ENCODE data around the gene ARHGAP15.

The ARHGAP15 gene

GRCh38 chr2:143776526-143777297 lies 647.5 kb downstream of the ARHGAP15 start:
- DNase-seq (ENCODE audit: low spot score) = no peak

- no peak for DNase-seq (ENCODE audit: low spot score)
These were observed 649.8 kb downstream of the ARHGAP15 start for GRCh38 chr2:143779021-143779420.

GRCh38 chr2:143786026-143786765 lies 657.0 kb downstream of the ARHGAP15 start:
- no peak for DNase-seq (ENCODE audit: low spot score)

- DNase-seq (ENCODE audit: low spot score) = no peak
These were observed 658.5 kb downstream of the ARHGAP15 start for GRCh38 chr2:143787674-143788073.

GRCh38 chr2:143792602-143793001 lies 663.4 kb downstream of the ARHGAP15 start:
- no peak for DNase-seq (ENCODE audit: low spot score)

- no peak for DNase-seq (ENCODE audit: low spot score)
These were observed 664.2 kb downstream of the ARHGAP15 start for GRCh38 chr2:143793381-143793780.

- DNase-seq (ENCODE audit: low spot score) = no peak
These were observed 666.8 kb downstream of the ARHGAP15 start for GRCh38 chr2:143796051-143796450.

GRCh38 chr2:143801561-143801960 lies 672.3 kb downstream of the ARHGAP15 start:
- DNase-seq (ENCODE audit: low spot score) = no peak

- DNase-seq (ENCODE audit: low spot score) = no peak
These were observed 673.0 kb downstream of the ARHGAP15 start for GRCh38 chr2:143802242-143802641.

- DNase-seq (ENCODE audit: low spot score) = no peak
These were observed 673.8 kb downstream of the ARHGAP15 start for GRCh38 chr2:143802871-143803650.

- DNase-seq (ENCODE audit: low spot score) = no peak
These were observed 674.7 kb downstream of the ARHGAP15 start for GRCh38 chr2:143803936-143804335.

GRCh38 chr2:143805666-143806065 lies 676.4 kb downstream of the ARHGAP15 start:
- no peak for DNase-seq (ENCODE audit: low spot score)

GRCh38 chr2:143807192-143807591 lies 678.0 kb downstream of the ARHGAP15 start:
- DNase-seq (ENCODE audit: low spot score) = no peak

GRCh38 chr2:143807671-143808070 lies 678.5 kb downstream of the ARHGAP15 start:
- DNase-seq (ENCODE audit: low spot score) = no peak

GRCh38 chr2:143808166-143808565 lies 678.9 kb downstream of the ARHGAP15 start:
- no peak for DNase-seq (ENCODE audit: low spot score)

- DNase-seq (ENCODE audit: low spot score) = no peak
These were observed 685.9 kb downstream of the ARHGAP15 start for GRCh38 chr2:143815082-143815481.

GRCh38 chr2:143816916-143817315 lies 687.7 kb downstream of the ARHGAP15 start:
- no peak for DNase-seq (ENCODE audit: low spot score)

All from CD4-positive, alpha-beta T cell treated with Interleukin-15 for 4 hours (primary cell).